LNCAP (cell line): ENCODE measurements around the gene DUSP22.

Source experiments
- TF ChIP-seq, protein P1 (sequence below): fragments of 450-650 bp; IDR thresholded peaks from 2 replicates; pipeline ENCODE4 v1.5.1; 2017; ENCODE audit warnings: mild to moderate bottlenecking

DUSP22 gene

DNA sequence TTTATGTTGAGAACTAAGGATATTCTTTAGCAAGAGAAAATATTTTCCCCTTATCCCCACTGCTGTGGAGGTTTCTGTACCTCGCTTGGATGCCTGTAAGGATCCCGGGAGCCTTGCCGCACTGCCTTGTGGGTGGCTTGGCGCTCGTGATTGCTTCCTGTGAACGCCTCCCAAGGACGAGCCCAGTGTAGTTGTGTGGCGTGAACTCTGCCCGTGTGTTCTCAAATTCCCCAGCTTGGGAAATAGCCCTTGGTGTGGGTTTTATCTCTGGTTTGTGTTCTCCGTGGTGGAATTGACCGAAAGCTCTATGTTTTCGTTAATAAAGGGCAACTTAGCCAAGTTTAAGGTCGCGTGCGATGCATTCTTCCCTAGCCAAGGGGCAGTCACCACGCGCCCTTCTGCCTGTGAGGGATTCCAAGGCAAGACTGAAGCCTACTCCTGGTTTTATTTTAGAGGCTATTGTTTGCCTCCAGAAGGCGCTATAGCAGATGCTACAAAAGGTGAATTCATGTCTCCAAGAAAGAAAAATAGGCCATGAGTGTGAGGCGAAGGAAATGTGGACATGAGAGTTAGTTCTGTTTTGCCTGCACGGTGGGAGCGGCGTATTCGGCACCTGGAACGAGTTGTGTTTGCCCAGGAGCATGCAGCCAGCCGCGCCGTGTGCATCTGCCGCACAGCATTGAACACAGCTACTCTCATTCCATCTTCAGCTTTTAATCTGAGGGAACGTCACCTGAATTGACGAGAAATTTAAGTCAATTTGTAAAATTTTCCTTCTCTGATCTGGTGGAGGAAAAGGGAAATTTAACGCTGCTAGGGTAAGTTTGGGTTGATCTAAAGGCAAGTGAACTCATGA lies 59.0 kb downstream of the DUSP22 start:
- TF ChIP-seq, protein P1, sequence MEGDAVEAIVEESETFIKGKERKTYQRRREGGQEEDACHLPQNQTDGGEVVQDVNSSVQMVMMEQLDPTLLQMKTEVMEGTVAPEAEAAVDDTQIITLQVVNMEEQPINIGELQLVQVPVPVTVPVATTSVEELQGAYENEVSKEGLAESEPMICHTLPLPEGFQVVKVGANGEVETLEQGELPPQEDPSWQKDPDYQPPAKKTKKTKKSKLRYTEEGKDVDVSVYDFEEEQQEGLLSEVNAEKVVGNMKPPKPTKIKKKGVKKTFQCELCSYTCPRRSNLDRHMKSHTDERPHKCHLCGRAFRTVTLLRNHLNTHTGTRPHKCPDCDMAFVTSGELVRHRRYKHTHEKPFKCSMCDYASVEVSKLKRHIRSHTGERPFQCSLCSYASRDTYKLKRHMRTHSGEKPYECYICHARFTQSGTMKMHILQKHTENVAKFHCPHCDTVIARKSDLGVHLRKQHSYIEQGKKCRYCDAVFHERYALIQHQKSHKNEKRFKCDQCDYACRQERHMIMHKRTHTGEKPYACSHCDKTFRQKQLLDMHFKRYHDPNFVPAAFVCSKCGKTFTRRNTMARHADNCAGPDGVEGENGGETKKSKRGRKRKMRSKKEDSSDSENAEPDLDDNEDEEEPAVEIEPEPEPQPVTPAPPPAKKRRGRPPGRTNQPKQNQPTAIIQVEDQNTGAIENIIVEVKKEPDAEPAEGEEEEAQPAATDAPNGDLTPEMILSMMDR: no peak

DNA sequence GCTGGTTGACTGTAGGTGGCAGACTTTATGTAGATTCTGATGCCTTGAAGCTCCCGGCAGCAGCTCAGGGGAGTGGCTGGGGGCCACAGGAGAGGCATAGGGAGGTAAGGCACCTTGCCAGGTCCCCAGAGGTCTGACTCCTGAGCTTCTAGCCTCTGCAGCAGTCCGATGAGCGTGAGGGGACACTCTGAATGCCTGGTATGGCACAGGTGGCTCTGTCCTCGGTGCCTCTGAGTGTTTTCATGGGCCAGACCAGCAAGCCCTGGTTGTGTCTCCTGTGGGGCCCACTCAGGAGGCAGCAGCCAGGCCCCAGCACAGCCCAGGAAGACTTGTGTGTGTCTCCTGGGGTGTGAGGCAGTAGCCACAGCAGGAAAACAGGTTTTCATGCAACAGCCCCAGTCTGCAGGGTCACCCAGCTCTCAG lies 59.6 kb downstream of the DUSP22 start:
- TF ChIP-seq, protein P1: no peak

DNA sequence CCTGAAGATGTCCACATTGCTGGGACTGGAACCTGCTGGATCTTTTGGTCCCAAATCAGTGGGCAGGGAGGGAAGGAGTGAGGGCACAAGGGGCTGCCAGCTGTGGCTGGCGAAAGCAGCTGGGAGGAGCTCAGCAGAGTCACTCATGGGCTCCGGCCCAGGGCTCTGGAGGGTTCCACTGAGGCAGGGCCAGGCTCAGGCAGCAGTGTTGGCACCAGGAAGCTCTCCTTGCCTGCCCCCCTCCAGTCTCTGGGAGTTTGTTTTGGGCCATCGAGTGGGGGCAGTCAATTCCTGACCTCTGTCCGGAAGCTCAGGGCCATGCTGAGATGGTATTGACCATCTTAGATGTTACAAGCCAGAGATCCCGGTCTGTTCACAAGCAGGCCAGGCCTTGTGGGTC lies 60.2 kb downstream of the DUSP22 start:
- TF ChIP-seq, protein P1: no peak

DNA sequence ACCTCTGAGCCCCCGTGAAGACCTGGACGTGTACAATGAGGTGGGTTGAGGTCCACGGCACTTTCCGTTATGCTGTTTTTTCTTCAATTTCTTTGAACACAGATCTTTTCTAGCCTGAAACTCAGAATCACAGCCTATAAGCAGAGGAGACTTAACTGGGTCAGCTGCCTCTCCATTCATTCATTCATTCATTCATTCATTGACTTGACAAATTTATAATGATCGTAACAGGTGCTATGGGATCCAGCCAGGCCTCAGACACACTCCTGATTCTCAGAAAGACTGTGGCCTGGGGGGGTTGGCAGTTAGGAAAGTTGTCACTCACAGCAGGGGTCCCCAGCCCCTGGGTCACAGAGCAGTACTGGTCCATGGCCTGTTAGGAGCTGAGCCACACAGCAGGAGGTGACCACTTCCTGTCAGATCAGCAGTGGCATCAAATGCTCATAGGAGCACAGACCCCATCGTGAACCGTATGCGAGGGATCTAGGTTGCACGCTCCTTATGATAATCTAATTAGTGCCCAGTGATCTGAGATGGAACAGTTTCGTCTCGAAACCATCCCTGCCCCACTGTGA lies 60.7 kb downstream of the DUSP22 start:
- TF ChIP-seq, protein P1: no peak

DNA sequence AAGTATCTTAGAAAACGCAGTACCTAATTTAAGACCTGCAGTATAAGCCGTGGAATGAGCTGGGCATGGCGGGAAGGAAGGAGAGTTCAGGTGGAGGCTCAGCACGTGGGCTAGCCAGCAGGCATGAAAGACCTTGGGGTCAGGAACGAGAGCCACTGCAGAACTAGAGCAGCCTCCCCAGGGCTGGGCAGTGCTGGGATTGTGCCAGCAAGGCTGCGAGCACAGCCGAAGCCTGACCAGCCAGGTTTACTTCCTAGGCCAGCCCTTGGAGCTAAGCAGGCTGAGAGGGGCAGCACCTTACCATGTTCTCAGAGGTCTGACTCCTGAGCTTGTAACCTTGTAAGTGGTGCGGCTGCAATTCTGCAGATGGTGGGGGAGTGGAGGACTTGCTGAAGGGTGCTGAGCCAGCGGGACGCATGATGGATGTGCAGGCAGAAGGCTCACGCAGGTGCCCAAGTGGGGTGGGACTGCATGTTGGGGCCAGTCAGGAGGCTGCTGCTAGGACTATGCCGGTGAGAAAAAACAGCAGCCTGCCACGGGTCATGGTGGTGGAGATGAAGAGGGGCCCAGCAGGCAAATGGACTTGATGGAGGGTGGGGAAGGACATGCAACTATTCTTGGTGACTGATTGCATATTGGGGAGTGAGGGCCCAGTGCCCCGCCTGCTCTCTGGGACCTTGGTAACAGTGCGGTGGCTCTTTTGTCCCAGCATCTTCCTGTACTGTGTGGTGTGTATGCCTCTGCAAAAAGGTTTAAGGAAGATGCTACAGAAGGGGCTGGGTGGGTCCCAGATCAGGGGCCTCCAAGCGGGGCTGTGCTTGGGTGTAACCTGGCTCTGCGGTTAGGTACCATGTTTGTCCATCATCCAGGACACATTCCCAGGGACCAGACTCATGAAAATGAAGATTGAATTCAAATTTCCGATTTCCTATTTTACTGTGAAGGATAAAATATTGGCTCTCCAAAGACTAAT lies 61.6 kb downstream of the DUSP22 start:
- TF ChIP-seq, protein P1: no peak

DNA sequence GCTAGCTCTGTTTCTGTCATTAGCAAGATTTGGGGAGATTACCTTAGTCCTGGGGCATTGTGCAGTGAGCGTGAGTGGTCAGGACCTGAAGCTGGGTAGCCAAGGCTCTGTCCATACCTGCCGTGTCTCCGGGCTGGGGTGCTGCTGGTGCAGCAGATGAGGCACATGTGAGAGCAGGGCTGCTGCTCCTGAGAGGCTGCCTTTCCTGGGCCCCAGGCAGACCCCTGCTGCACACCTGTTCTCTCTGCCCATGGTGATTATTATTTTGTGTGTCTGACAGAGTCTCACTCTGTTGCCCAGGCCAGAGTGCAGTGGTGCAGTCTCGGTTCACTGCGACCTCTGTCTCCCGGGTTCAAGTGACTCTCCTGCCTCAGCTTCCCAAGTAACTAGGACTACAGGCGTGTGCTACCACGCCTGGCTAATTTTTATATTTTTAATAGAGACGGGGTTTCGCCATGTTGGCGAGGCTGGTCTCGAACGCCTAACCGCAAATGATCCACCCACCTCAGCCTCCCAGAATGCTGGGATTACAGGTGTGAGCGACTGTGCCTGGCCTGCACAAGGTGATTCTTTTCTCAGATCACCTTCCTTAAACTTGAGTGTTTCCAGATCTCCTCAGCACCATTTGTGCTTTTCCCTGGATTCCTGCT lies 62.5 kb downstream of the DUSP22 start:
- TF ChIP-seq, protein P1: no peak
